K562 (cell line): ENCODE results near the gene OR52J3. TPM values are rescaled to one million over a fixed set of nuclear protein-coding genes. Genes with fewer than 3 reads are reported as not detected.

Experiments used
- ATAC-seq: fragments of 200-7000 bp; cut with Tn5 transposase; 3 replicates; pipeline ENCODE4 v1.9.1; 2020; ENCODE audit warnings: moderate library complexity
- BruUV-seq: library from RNA; stranded (reverse); fragments of 400-500 nt; replicated peaks from 2 replicates; lab custom pipeline; 2021; lab: Mats Ljungman, UMichigan
- CTCF ChIA-PET: fragments of 300-600 bp; formaldehyde crosslinking; extraction: SDS; loops from one replicate; lab custom pipeline; 2021; ENCODE audit warnings: low intra/inter-chr PET ratio; lab: Yijun Ruan, JAX
- POLR2A ChIA-PET: fragments of 300-600, 350-650 bp; sonication (Branson Sonifier 250); formaldehyde crosslinking; extraction: SDS; loops from one replicate; lab custom pipeline; 2021; ENCODE audit warnings: antibody characterized with exemption, inconsistent platforms; lab: Yijun Ruan, JAX
- DNase-seq, 4 experiments: peaks; one replicate each; pipeline versions ENCODE4 v3.0.0 to v3.0.0-alpha.2; 2011 to 2018; ENCODE audit warnings: low spot score in 3 of 4, mixed read lengths in 3 of 4; ENCODE audit errors: extremely low read depth in 1 of 4
- FAIRE-seq: peaks from 2 replicates; lab custom pipeline; 2011; peaks lifted over from hg19 to GRCh38; lab: Jason Lieb, UNC
- H2AFZ ChIP-seq: 2 replicates; pipeline ENCODE4 v1.6.0; 2011; ENCODE audit warnings: low read depth, low read length, control low read depth, inconsistent platforms
- H3K27ac ChIP-seq: fragments of 200-600 bp; 3 replicates; pipeline ENCODE4 v1.8.0; 2011; ENCODE audit warnings: low read depth, mild to moderate bottlenecking, control low read depth, inconsistent platforms, low read length, moderate library complexity, mixed read lengths; ENCODE audit errors: extremely low read depth
- H3K27me3 ChIP-seq, 2 experiments: fragments of 300-600 bp in 1 of 2; 2 replicates in 1 of 2; 3 replicates in 1 of 2; pipeline versions ENCODE4 v1.6.0 to v1.8.0; 2011; ENCODE audit warnings: inconsistent platforms in 2 of 2, low read length in 2 of 2, mild to moderate bottlenecking in 1 of 2, mixed read lengths in 1 of 2, moderate library complexity in 1 of 2; ENCODE audit not compliant: control insufficient read depth in 2 of 2, insufficient read depth in 2 of 2
- H3K36me3 ChIP-seq: fragments of 300-600 bp; 3 replicates; pipeline ENCODE4 v1.8.0; 2011; ENCODE audit warnings: mild to moderate bottlenecking, low read length, inconsistent platforms; ENCODE audit not compliant: control insufficient read depth, insufficient read depth
- H3K4me1 ChIP-seq, 2 experiments: fragments of 200-600 bp in 1 of 2; replicated peaks in 1 of 2; 2 replicates in 1 of 2; 3 replicates in 1 of 2; pipeline versions ENCODE4 v1.5.1 to v1.8.0; 2011; ENCODE audit warnings: inconsistent platforms in 2 of 2, low read length in 2 of 2, mild to moderate bottlenecking in 1 of 2, mixed read lengths in 1 of 2, moderate library complexity in 1 of 2; ENCODE audit not compliant: control insufficient read depth in 2 of 2, insufficient read depth in 2 of 2
- H3K4me2 ChIP-seq: 2 replicates; pipeline ENCODE4 v1.6.1; 2011; ENCODE audit warnings: low read length, control low read depth, inconsistent platforms, mixed read lengths; ENCODE audit not compliant: insufficient read depth
- H3K4me3 ChIP-seq: fragments of 200-600 bp; sonication (generic), shearing (Covaris generic); 2 replicates; pipeline ENCODE4 v1.5.1; 2016; ENCODE audit warnings: control low read depth, inconsistent platforms
- H3K79me2 ChIP-seq: fragments of 200-600 bp; 3 replicates; pipeline ENCODE4 v1.8.0; 2011; ENCODE audit warnings: low read length, inconsistent platforms; ENCODE audit not compliant: control insufficient read depth, insufficient read depth
- H3K9ac ChIP-seq, 2 experiments: 2 replicates each; pipeline versions ENCODE4 v1.6.0 to v1.6.1; 2011; ENCODE audit warnings: low read depth in 2 of 2, low read length in 2 of 2, control low read depth in 1 of 2, inconsistent platforms in 1 of 2, mild to moderate bottlenecking in 1 of 2, mixed read lengths in 1 of 2; ENCODE audit not compliant: insufficient read depth in 1 of 2
- H3K9me1 ChIP-seq: one replicate; pipeline ENCODE4 v1.6.0; 2011; ENCODE audit warnings: inconsistent platforms, mild to moderate bottlenecking, low read length, moderate library complexity; ENCODE audit not compliant: control insufficient read depth, insufficient read depth
- H3K9me3 ChIP-seq: replicated peaks from 2 replicates; pipeline ENCODE4 v1.5.1; 2011; ENCODE audit warnings: low read depth, low read length, inconsistent platforms; ENCODE audit not compliant: control insufficient read depth, insufficient read depth
- H4K20me1 ChIP-seq: replicated peaks from 2 replicates; pipeline ENCODE4 v1.6.1; 2011; ENCODE audit warnings: low read length, inconsistent platforms, mixed read lengths; ENCODE audit not compliant: control insufficient read depth, insufficient read depth
- CEBPB ChIP-seq: fragments of 450-650 bp; IDR thresholded peaks from 2 replicates; pipeline ENCODE4 v1.6.1; 2016; ENCODE audit warnings: missing genetic modification characterization, missing compliant biosample characterization
- CEBPG ChIP-seq, 3 experiments: fragments of 200-800 bp in 1 of 3; sonication (Bioruptor generic) in 1 of 3; sonication (generic) in 1 of 3; formaldehyde crosslinking in 1 of 3; IDR thresholded peaks in 2 of 3; conservative IDR thresholded peaks in 1 of 3; 2 replicates each; pipeline versions ENCODE4 v1.6.1 to v1.8.0; 2016 to 2022; ENCODE audit warnings: missing compliant biosample characterization in 2 of 3, missing genetic modification characterization in 2 of 3, mild to moderate bottlenecking in 1 of 3, missing genetic modification reagents in 1 of 3
- FOXA1 ChIP-seq: fragments of 450-650 bp; IDR thresholded peaks from 2 replicates; pipeline ENCODE4 v1.6.1; 2016; ENCODE audit warnings: mild to moderate bottlenecking, borderline replicate concordance
- HEY1 ChIP-seq: fragments of 250-450 bp; sonication (Bioruptor Pico); IDR thresholded peaks from 2 replicates; pipeline ENCODE4 v1.5.0; 2020; ENCODE audit warnings: mild to moderate bottlenecking, moderate library complexity, borderline replicate concordance
- NFATC3 ChIP-seq: fragments of 450-650 bp; IDR thresholded peaks from 2 replicates; pipeline ENCODE4 v1.6.1; 2017; ENCODE audit warnings: mild to moderate bottlenecking
- POU5F1 ChIP-seq: fragments of 150-350 bp; IDR thresholded peaks from 2 replicates; pipeline ENCODE4 v1.6.1; 2014; ENCODE audit warnings: borderline replicate concordance, low read length, low read depth, mild to moderate bottlenecking; ENCODE audit not compliant: partially characterized antibody
- SMARCA4 ChIP-seq: fragments of 450-650 bp; IDR thresholded peaks from 2 replicates; pipeline ENCODE4 v1.6.1; 2016
- U2AF1 ChIP-seq: fragments of 200-400 bp; formaldehyde crosslinking; optimal IDR thresholded peaks from 2 replicates; pipeline ENCODE3; 2017; ENCODE audit warnings: mild to moderate bottlenecking, low read depth, low read length, moderate library complexity
- ZBTB8A ChIP-seq: fragments of 450-650 bp; IDR thresholded peaks from 2 replicates; pipeline ENCODE4 v1.6.1; 2018; ENCODE audit warnings: mild to moderate bottlenecking, moderate library complexity; ENCODE audit not compliant: partially characterized antibody
- WGBS: fragments of 100-300 bp; shearing (Covaris generic); methylation state at CpG from one replicate; pipeline ENCODE4 v1.1.6; 2016; ENCODE audit warnings: low coverage, mixed read lengths; ENCODE audit not compliant: insufficient coverage; ENCODE audit errors: missing lambda C conversion rate; 5-methylcytosine and 5-hydroxymethylcytosine counted together
- in situ Hi-C: fragments of 300-500 bp; cut with MboI; formaldehyde crosslinking; loops from 4 replicates; pipeline ENCODE4 v1.15.0; 2018; ENCODE audit warnings: inconsistent platforms, mixed read lengths
- intact Hi-C: fragments of 100-400 bp; cut with micrococcal nuclease; formaldehyde crosslinking; loops from 2 replicates; pipeline ENCODE4 v1.14.2; 2022
- polyA plus RNA-seq, 8 experiments: library from polyadenylated mRNA; depleted of rRNA in 4 of 8; stranded (reverse) in 5 of 8; unstranded in 3 of 8; fragments of >200 nt; fragmentation: Nextera tagmentation in 2 of 8; fragmentation: Illumina TruSeq in 1 of 8; extraction: Ambion mirVana in 2 of 8; extraction: Trizol in 1 of 8; gene quantifications; 2 replicates each; pipeline versions ENCODE4 v1.2.1 to v1.2.3, GENCODE V29; 2011 to 2014; ENCODE audit warnings: inconsistent platforms in 1 of 8, missing spikeins in 1 of 8
- total RNA-seq, 7 experiments: library from RNA; depleted of rRNA in 6 of 7; stranded (reverse); fragments of >200 nt in 6 of 7; fragmentation: Illumina TruSeq in 2 of 7; extraction: Trizol in 2 of 7; gene quantifications; 2 replicates each; pipeline versions ENCODE4 v1.2.1 to v1.2.3, GENCODE V29; 2011 to 2021; ENCODE audit warnings: low replicate concordance in 1 of 7
- TF ChIP-seq, protein P1 (sequence below): fragments of 250-450 bp; sonication (Bioruptor Pico); IDR thresholded peaks from 2 replicates; pipeline ENCODE4 v1.8.0; 2022; ENCODE audit warnings: inconsistent platforms, mild to moderate bottlenecking, moderate library complexity, borderline replicate concordance

Gene OR52J3
- total and polyA plus RNA-seq, 9 of the 15 experiments (the other 6 are each of a cell fraction or from before 2014, with no cell fraction given) = not detected

DNA sequence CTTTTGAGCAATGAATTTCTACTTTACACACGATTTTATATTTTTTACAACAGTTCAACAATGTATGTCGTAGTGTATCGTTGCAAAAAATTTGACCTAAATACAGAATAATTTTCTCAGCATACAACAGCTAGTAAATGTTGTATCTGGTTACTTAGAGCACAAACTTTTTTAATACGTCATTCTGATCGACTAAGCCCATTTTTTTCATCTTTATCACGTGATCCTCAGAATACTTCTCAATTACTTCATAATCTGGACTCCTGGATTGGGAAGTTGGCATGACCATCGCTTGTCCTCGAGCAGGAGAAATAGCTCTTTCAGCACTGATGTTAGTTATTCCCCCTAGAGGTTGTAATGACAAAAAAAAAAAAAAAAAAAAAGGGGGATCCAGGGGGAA lies 35.1 kb upstream of the OR52J3 start (continued):
- TF ChIP-seq ZBTB8A (no peak), U2AF1 (no peak), NFATC3 (no peak)

DNA sequence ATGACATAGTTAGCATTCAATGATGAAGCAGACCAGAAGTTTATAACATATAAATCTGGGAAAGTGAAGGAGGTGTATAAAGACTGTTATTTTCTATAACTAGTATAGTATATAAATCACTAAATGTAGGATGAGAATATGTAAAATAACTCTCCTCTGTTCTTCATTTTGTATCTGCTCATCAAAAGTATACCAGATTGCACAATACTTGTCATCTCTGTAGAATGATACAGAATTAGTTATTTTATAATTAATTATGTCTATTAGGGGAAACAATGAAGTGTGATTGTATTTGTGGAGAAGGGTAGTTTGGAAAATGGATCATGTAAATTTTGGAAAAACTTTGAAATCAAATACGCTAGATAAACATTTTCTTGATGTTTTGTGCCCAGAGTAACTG lies 33.3 kb upstream of the OR52J3 start:
- H3K4me1 ChIP-seq = no peaks in the 10 kb centered on the region
- H3K4me2 ChIP-seq = no peak overlapping the region
- WGBS = 0% methylated on average over 1 of the region's 1 CpG
- no peak overlapping the region for H3K4me3 ChIP-seq
- H3K9me3 ChIP-seq = no peaks in the 10 kb centered on the region
- peak; percentile 73 for TF ChIP-seq CEBPB (tag)
- TF ChIP-seq FOXA1 = no peak
- no peak for TF ChIP-seq SMARCA4
- TF ChIP-seq HEY1 (CRISPR knock-in tag) = no peak
- no peak for TF ChIP-seq POU5F1
- TF ChIP-seq, protein P1, sequence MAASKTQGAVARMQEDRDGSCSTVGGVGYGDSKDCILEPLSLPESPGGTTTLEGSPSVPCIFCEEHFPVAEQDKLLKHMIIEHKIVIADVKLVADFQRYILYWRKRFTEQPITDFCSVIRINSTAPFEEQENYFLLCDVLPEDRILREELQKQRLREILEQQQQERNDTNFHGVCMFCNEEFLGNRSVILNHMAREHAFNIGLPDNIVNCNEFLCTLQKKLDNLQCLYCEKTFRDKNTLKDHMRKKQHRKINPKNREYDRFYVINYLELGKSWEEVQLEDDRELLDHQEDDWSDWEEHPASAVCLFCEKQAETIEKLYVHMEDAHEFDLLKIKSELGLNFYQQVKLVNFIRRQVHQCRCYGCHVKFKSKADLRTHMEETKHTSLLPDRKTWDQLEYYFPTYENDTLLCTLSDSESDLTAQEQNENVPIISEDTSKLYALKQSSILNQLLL = no peak
- TF ChIP-seq CEBPG (CRISPR knock-in tag; IDR thresholded peaks at IDR 0.05) = no peak
- peak; percentile 60 to 86; a peak in 3 of 4 replicates for TF ChIP-seq CEBPG (tag; conservative IDR thresholded peaks at IDR 0.05 in 1 of 2, IDR thresholded peaks at IDR 0.05 in 1 of 2)
- ATAC-seq (no peak), FAIRE-seq (no peak), DNase-seq (no peak)
- peaks cover 0 to 9% of the 10 kb centered on the region in 2 experiments; a peak in 2 of 5 replicates for H3K27me3 ChIP-seq
- H3K9me1 ChIP-seq = no peaks in the 10 kb centered on the region
- H3K79me2 ChIP-seq = no peaks in the 10 kb centered on the region
- H3K27ac ChIP-seq = no peak overlapping the region
- H3K9ac ChIP-seq = no peak overlapping the region
- POLR2A ChIA-PET = no interaction called here
- in situ Hi-C loops (loop anchor here (25.0 kb wide), 1 partner anchor 826 kb away; no protein-coding TSS in a partner anchor), intact Hi-C loops (no loop called here)
- no peaks in the 10 kb centered on the region; the same call in 2 of the 3 replicates for H3K36me3 ChIP-seq
- no peaks in the 10 kb centered on the region for H4K20me1 ChIP-seq
- CTCF ChIA-PET = no interaction called here
- no peak overlapping the region for H2AFZ ChIP-seq
- no TSS peak for BruUV-seq
